PC-3 (cell line): ENCODE data around the gene ADGRV1. TPM values are rescaled to one million over a fixed set of nuclear protein-coding genes. Genes with fewer than 3 reads are reported as not detected.

Experiments
- ATAC-seq: fragments of 200-7000 bp; cut with Tn5 transposase; 2 replicates; pipeline ENCODE4 v1.9.1; 2020; ENCODE audit warnings: mild to moderate bottlenecking, moderate library complexity
- BruUV-seq: library from RNA; stranded (reverse); fragments of 400-500 nt; replicated peaks from 2 replicates; lab custom pipeline; 2021; lab: Mats Ljungman, UMichigan
- CTCF ChIA-PET: fragments of 300-600 bp; sonication (Branson Sonifier 250); formaldehyde crosslinking; loops from one replicate; lab custom pipeline; 2022; ENCODE audit warnings: antibody characterized with exemption; lab: Charles Lee
- POLR2A ChIA-PET: fragments of 300-600 bp; sonication (Branson Sonifier 250); formaldehyde crosslinking; loops from one replicate; lab custom pipeline; 2022; ENCODE audit warnings: antibody characterized with exemption; ENCODE audit not compliant: unreplicated experiment; lab: Charles Lee
- DNase-seq: peaks from one replicate; pipeline ENCODE4 v3.0.0-alpha.2; 2015
- H2AFZ ChIP-seq: fragments of 300-600 bp; sonication (generic); 2 replicates; pipeline ENCODE4 v1.6.0; 2016; ENCODE audit warnings: antibody characterized with exemption, low read length
- H3F3A ChIP-seq: fragments of 300-600 bp; sonication (generic); one replicate; pipeline ENCODE4 v1.6.0; 2017; ENCODE audit warnings: antibody characterized with exemption, low read length, control low read depth, mild to moderate bottlenecking; ENCODE audit not compliant: unreplicated experiment
- H3K27ac ChIP-seq: fragments of 300-600 bp; sonication (generic); 2 replicates; pipeline ENCODE4 v1.5.1; 2016; ENCODE audit warnings: mild to moderate bottlenecking, low read length
- H3K27me3 ChIP-seq: fragments of 300-600 bp; sonication (generic); 2 replicates; pipeline ENCODE4 v1.6.1; 2016; ENCODE audit warnings: low read length, mixed read lengths
- H3K36me3 ChIP-seq: fragments of 300-600 bp; sonication (generic); 2 replicates; pipeline ENCODE4 v1.6.1; 2016; ENCODE audit warnings: low read depth, mixed run types, low read length, mixed read lengths
- H3K4me1 ChIP-seq: fragments of 300-600 bp; sonication (generic); 2 replicates; pipeline ENCODE4 v1.5.1; 2016; ENCODE audit warnings: low read length; ENCODE audit not compliant: insufficient read depth
- H3K4me2 ChIP-seq: fragments of 300-600 bp; sonication (generic); 2 replicates; pipeline ENCODE4 v1.6.0; 2016; ENCODE audit warnings: low read length
- H3K4me3 ChIP-seq: fragments of 300-600 bp; sonication (generic); 2 replicates; pipeline ENCODE4 v1.5.1; 2016; ENCODE audit warnings: mild to moderate bottlenecking, low read length, mixed read lengths
- H3K79me2 ChIP-seq: fragments of 300-600 bp; sonication (generic); 2 replicates; pipeline ENCODE4 v1.6.1; 2017; ENCODE audit warnings: low read length, mixed read lengths
- H3K9ac ChIP-seq: fragments of 300-600 bp; sonication (generic); 2 replicates; pipeline ENCODE4 v1.6.0; 2016; ENCODE audit warnings: mild to moderate bottlenecking, low read length
- H3K9me2 ChIP-seq: fragments of 300-600 bp; sonication (generic); replicated peaks from 2 replicates; pipeline ENCODE4 v1.6.1; 2016; ENCODE audit warnings: mixed run types, low read length, mixed read lengths
- H3K9me3 ChIP-seq: fragments of 300-600 bp; sonication (generic); 2 replicates; pipeline ENCODE4 v1.6.1; 2016; ENCODE audit warnings: low read length, mixed read lengths
- H4K20me1 ChIP-seq: fragments of 300-600 bp; sonication (generic); 2 replicates; pipeline ENCODE4 v1.6.1; 2016; ENCODE audit warnings: low read length, mixed read lengths
- CTCF ChIP-seq: fragments of 300-600 bp; sonication (generic); conservative IDR thresholded peaks from 2 replicates; pipeline ENCODE4 v1.5.1; 2017; ENCODE audit warnings: antibody characterized with exemption, low read depth, mild to moderate bottlenecking, low read length
- EZH2 ChIP-seq: fragments of 300-600 bp; sonication (generic); IDR thresholded peaks from one replicate; pipeline ENCODE4 v1.6.1; 2017; ENCODE audit warnings: antibody characterized with exemption, mild to moderate bottlenecking, low read length; ENCODE audit not compliant: unreplicated experiment
- EZH2phosphoT487 ChIP-seq: fragments of 300-600 bp; sonication (generic); IDR thresholded peaks from 2 replicates; pipeline ENCODE4 v1.6.1; 2018; ENCODE audit warnings: mild to moderate bottlenecking, antibody characterized with exemption, low read length, borderline replicate concordance
- intact Hi-C: fragments of 100-400 bp; cut with micrococcal nuclease; formaldehyde crosslinking; loops from 2 replicates; pipeline ENCODE4 v1.9.0; 2023
- total RNA-seq: library from RNA; depleted of rRNA; stranded (reverse); fragments of >200 nt; gene quantifications from 2 replicates; pipeline ENCODE4 v1.2.3, GENCODE V29; 2014

The ADGRV1 gene
- total RNA-seq, 1 experiment from 2014 or later: 22.7 TPM

- no peak overlapping the region for H3K4me2 ChIP-seq
- intact Hi-C loops: loop anchor here (5.0 kb wide), 1 partner anchor 136 kb away; no protein-coding TSS in a partner anchor
- H3K4me3 ChIP-seq: no peak overlapping the region
- no TSS peak for BruUV-seq
- H3K9ac ChIP-seq: no peak overlapping the region
- H2AFZ ChIP-seq: no peak overlapping the region
- H3K9me2 ChIP-seq: no peaks in the 10 kb centered on the region
- H3K36me3 ChIP-seq: no peaks in the 10 kb centered on the region
- H3K79me2 ChIP-seq: no peaks in the 10 kb centered on the region
- peak; percentile 28 for DNase-seq
- no peak for ATAC-seq
- no peaks in the 10 kb centered on the region for H3K27me3 ChIP-seq
- ChIA-PET POLR2A (no interaction called here), CTCF (interaction anchor here (1.0 kb wide), 1 partner anchor 42 kb away, joined by 3 read pairs; no protein-coding TSS in a partner anchor)
- no peak for TF ChIP-seq EZH2phosphoT487
- no peak for TF ChIP-seq EZH2
- no peak for TF ChIP-seq CTCF
- H4K20me1 ChIP-seq: no peaks in the 10 kb centered on the region
- H3K4me1 ChIP-seq: peaks cover 19% of the 10 kb centered on the region
- H3K27ac ChIP-seq: no peak overlapping the region
- H3K9me3 ChIP-seq: no peaks in the 10 kb centered on the region
- no peaks in the 10 kb centered on the region for H3F3A ChIP-seq
These were observed 382.6 kb downstream of the ADGRV1 start for GRCh38 chr5:90941002-90941720.

- no TSS peak for BruUV-seq
- no peaks in the 10 kb centered on the region for H3K79me2 ChIP-seq
- H3F3A ChIP-seq: no peaks in the 10 kb centered on the region
- no peak overlapping the region for H3K9ac ChIP-seq
- no peaks in the 10 kb centered on the region for H3K36me3 ChIP-seq
- peaks cover 19% of the 10 kb centered on the region for H3K4me1 ChIP-seq
- no peak overlapping the region for H3K27ac ChIP-seq
- no peak for DNase-seq
- TF ChIP-seq EZH2phosphoT487 (no peak), CTCF (no peak)
- no peak overlapping the region for H2AFZ ChIP-seq
- H3K27me3 ChIP-seq: no peaks in the 10 kb centered on the region
- H3K4me3 ChIP-seq: no peak overlapping the region
- no peaks in the 10 kb centered on the region for H3K9me3 ChIP-seq
- no peak for ATAC-seq
- intact Hi-C loops: loop anchor here (5.0 kb wide), 1 partner anchor 133 kb away; no protein-coding TSS in a partner anchor
- CTCF ChIA-PET: no interaction called here
- POLR2A ChIA-PET: no interaction called here
- H4K20me1 ChIP-seq: no peaks in the 10 kb centered on the region
- H3K4me2 ChIP-seq: no peak overlapping the region
- no peaks in the 10 kb centered on the region for H3K9me2 ChIP-seq
These were observed 385.5 kb downstream of the ADGRV1 start for GRCh38 chr5:90944116-90944515.

- DNase-seq (no peak), ATAC-seq (no peak)
- Histone ChIP-seq H3K27me3 (no peaks in the 10 kb centered on the region), H3F3A (no peaks in the 10 kb centered on the region), H3K9me2 (no peaks in the 10 kb centered on the region), H3K9me3 (no peaks in the 10 kb centered on the region), H3K4me1 (peaks cover 8% of the 10 kb centered on the region; the same call in 1 of the 2 replicates), H3K27ac (no peak overlapping the region), H3K4me2 (no peak overlapping the region), H3K4me3 (no peak overlapping the region), H2AFZ (no peak overlapping the region), H3K36me3 (no peaks in the 10 kb centered on the region), H3K79me2 (no peaks in the 10 kb centered on the region), H3K9ac (no peak overlapping the region), H4K20me1 (no peaks in the 10 kb centered on the region)
- no TSS peak for BruUV-seq
- TF ChIP-seq CTCF: no peak
- no peak for TF ChIP-seq EZH2phosphoT487
- TF ChIP-seq EZH2: no peak
- ChIA-PET CTCF (no interaction called here), POLR2A (no interaction called here)
- intact Hi-C loops: no loop called here
These were observed 389.1 kb downstream of the ADGRV1 start for GRCh38 chr5:90947667-90948066.
